GM21526 (cell line): ENCODE measurements around the gene SSB.
"Not testable (repeated sequence)": the region's sequence is repeated elsewhere in the genome, so short reads cannot be mapped to it uniquely, and the experiment has no call there.

Experiments
- ATAC-seq: cut with Tn5 transposase; IDR thresholded peaks from one replicate; pipeline ENCODE4 v1.9.1; 2021; ENCODE audit warnings: moderate library complexity; ENCODE audit not compliant: unreplicated experiment, low FRiP score

Gene SSB

GRCh38 chr2:169798718-169799592 lies at the start of gene SSB:
Gene SSB (plus strand): TSS chr2:169798871. CDS start chr2:169800961, 2,090 bp downstream.
- peak; percentile 93 for ATAC-seq

GRCh38 chr2:169752752-169753151 lies 45.9 kb upstream of the SSB start:
- ATAC-seq = no peak

- ATAC-seq = no peak
Measured at GRCh38 chr2:169755083-169755870, 43.4 kb upstream of the SSB start.

- no peak for ATAC-seq
Measured at GRCh38 chr2:169756342-169756741, 42.3 kb upstream of the SSB start.

GRCh38 chr2:169757356-169757755 lies 41.3 kb upstream of the SSB start:
- ATAC-seq = no peak

GRCh38 chr2:169757778-169758177 lies 40.9 kb upstream of the SSB start:
- ATAC-seq = no peak

- no peak for ATAC-seq
Measured at GRCh38 chr2:169759987-169760386, 38.7 kb upstream of the SSB start.

GRCh38 chr2:169760798-169761197 lies 37.9 kb upstream of the SSB start:
- not testable (repeated sequence) for ATAC-seq

- no peak for ATAC-seq
Measured at GRCh38 chr2:169761251-169761969, 37.3 kb upstream of the SSB start.

- ATAC-seq = no peak
Measured at GRCh38 chr2:169761970-169762292, 36.7 kb upstream of the SSB start.

- ATAC-seq = no peak
Measured at GRCh38 chr2:169765523-169765922, 33.1 kb upstream of the SSB start.

- ATAC-seq = no peak
Measured at GRCh38 chr2:169767243-169767888, 31.3 kb upstream of the SSB start.

- ATAC-seq = no peak
Measured at GRCh38 chr2:169768262-169768995, 30.2 kb upstream of the SSB start.

GRCh38 chr2:169771021-169771420 lies 27.6 kb upstream of the SSB start:
- no peak for ATAC-seq

- no peak for ATAC-seq
Measured at GRCh38 chr2:169771612-169772011, 27.1 kb upstream of the SSB start.

- ATAC-seq = no peak
Measured at GRCh38 chr2:169772651-169773050, 26.0 kb upstream of the SSB start.

GRCh38 chr2:169775354-169775753 lies 23.3 kb upstream of the SSB start:
- no peak for ATAC-seq

- no peak for ATAC-seq
Measured at GRCh38 chr2:169775765-169776164, 22.9 kb upstream of the SSB start.

GRCh38 chr2:169776252-169776761 lies 22.4 kb upstream of the SSB start:
- ATAC-seq = no peak

- no peak for ATAC-seq
Measured at GRCh38 chr2:169778446-169778845, 20.2 kb upstream of the SSB start.
